ENCODE results near the gene COG8. TPM values are rescaled to one million over a fixed set of nuclear protein-coding genes. Genes with fewer than 3 reads are reported as not detected.

The COG8 gene
- total and polyA plus RNA-seq, 2 of the 8 experiments (the other 6 are each of a cell fraction or from before 2014, with no cell fraction given) = 49.1 to 55.6 TPM

DNA sequence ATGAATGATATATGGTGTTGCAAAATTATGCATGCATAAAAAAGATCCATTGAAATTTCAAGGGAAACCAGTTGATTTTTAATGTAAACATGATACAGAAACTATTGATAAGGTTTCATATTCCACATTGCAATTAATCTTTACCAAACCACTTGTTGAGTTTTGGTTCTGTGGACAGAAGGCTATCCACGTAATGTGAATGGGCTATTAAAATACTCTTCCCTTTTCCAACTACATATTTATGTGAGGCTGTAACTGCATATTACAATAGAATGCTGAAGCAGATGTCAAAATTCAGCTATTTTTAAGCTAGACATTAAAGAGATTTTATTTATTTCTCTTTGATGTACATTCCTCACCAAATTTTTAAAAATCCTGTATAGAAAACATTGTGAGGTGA, 62.0 kb downstream of the COG8 start:
- no peak for FAIRE-seq
- Histone ChIP-seq H3K4me2 (ENCODE audit: insufficient read depth in 1 of 2, low read depth in 2 of 2, low read length in 2 of 2) (no peak overlapping the region), H3K9me3 (ENCODE audit: insufficient read depth in 2 of 2, low read depth in 1 of 2, low read length in 1 of 2) (no peaks in the 10 kb centered on the region), H3K27me3 (replicated peaks in 1 of 4; ENCODE audit: control insufficient read depth in 3 of 4, extremely low read depth in 1 of 4, insufficient read depth in 3 of 4, low read length in 3 of 4) (no peaks in the 10 kb centered on the region), H3K79me2 (ENCODE audit: control insufficient read depth in 1 of 2, insufficient read depth in 2 of 2, low read length in 2 of 2) (no peaks in the 10 kb centered on the region), H2BK5ac (ENCODE audit: low read depth, low read length) (no peak overlapping the region), H3K27ac (ENCODE audit: low read depth, low read length) (no peak overlapping the region), H3K36me3 (ENCODE audit: control insufficient read depth in 2 of 4, insufficient read depth in 4 of 4, low read length in 3 of 4) (peaks cover 0 to 3% (median 0%) of the 10 kb centered on the region in 4 experiments; a peak in 1 of 8 replicates), H4K91ac (replicated peaks; ENCODE audit: insufficient read length, low read length) (no peak overlapping the region), H3K79me1 (ENCODE audit: low read depth, low read length) (no peaks in the 10 kb centered on the region), H2BK12ac (ENCODE audit: low read depth, low read length) (no peak overlapping the region), H3K4me3 (ENCODE audit: extremely low read depth in 1 of 4, insufficient read depth in 2 of 4, low read depth in 3 of 4, low read length in 4 of 4) (no peak overlapping the region), H2AFZ (ENCODE audit: low read length) (no peak overlapping the region), H3K18ac (ENCODE audit: extremely low read depth, low read length) (no peak overlapping the region), H4K8ac (ENCODE audit: extremely low read depth, insufficient read depth, low read length) (no peak overlapping the region), H3K56ac (replicated peaks; ENCODE audit: insufficient read length, low read depth, low read length) (no peak overlapping the region), H3K4me1 (replicated peaks in 1 of 4; ENCODE audit: control insufficient read depth in 3 of 4, insufficient read depth in 4 of 4, low read length in 3 of 4) (no peaks in the 10 kb centered on the region), H2BK120ac (replicated peaks; ENCODE audit: low read depth, low read length) (no peak overlapping the region), H3K14ac (ENCODE audit: insufficient read length) (no peak overlapping the region), H2BK15ac (ENCODE audit: low read length) (no peak overlapping the region), H3K23ac (ENCODE audit: insufficient read length) (no peak overlapping the region), H3K4ac (replicated peaks; ENCODE audit: insufficient read length, low read depth, low read length) (no peak overlapping the region), H2AK5ac (ENCODE audit: low read depth, low read length) (no peak overlapping the region), H4K20me1 (replicated peaks in 1 of 2; ENCODE audit: control insufficient read depth in 1 of 2, insufficient read depth in 2 of 2, low read length in 2 of 2) (no peaks in the 10 kb centered on the region), H2BK20ac (ENCODE audit: low read length) (no peak overlapping the region), H3K9ac (replicated peaks in 1 of 4; ENCODE audit: extremely low read depth in 1 of 4, low read depth in 3 of 4, low read length in 3 of 4) (no peak overlapping the region), H3K23me2 (ENCODE audit: low read depth, low read length) (no peaks in the 10 kb centered on the region; the same call in 1 of the 2 replicates), H4K5ac (ENCODE audit: insufficient read length, low read depth, low read length) (no peak overlapping the region)
- ChIA-PET POLR2A (ENCODE audit: partially characterized antibody) (interaction anchor here (0.6 kb wide), 1 partner anchor 1000 kb away, joined by 4 read pairs; no protein-coding TSS in a partner anchor), CTCF (ENCODE audit: partially characterized antibody) (interaction anchor here (0.6 to 1.5 kb wide), 2 partner anchors 11 to 12 kb away, joined by 4 to 5 read pairs; no protein-coding TSS in a partner anchor)
- WGBS, 2 experiments (ENCODE audit: extremely low coverage in 1 of 2, insufficient coverage in 1 of 2, insufficient read length in 1 of 2, insufficient replicate concordance in 2 of 2, low coverage in 1 of 2, low lambda C conversion rate in 2 of 2, missing lambda C conversion rate in 1 of 2) = 86% methylated on average over 1 of the region's 1 CpG; no CpG with 5 or more reads in 1 of the 2 experiments
- TF ChIP-seq HDAC6 (IDR thresholded peaks at IDR 0.05; ENCODE audit: low read depth, low read length) = no peak
- no peak for TF ChIP-seq TBP (IDR thresholded peaks at IDR 0.05; ENCODE audit: low read depth, low read length)
- DNase-seq (ENCODE audit: low read depth in 1 of 2, low spot score in 2 of 2) = no peak

Other genes with a start within 250 kb of the COG8 start
- 64.4 and 69.6 TPM in 2 replicates for gene HAS3, start 233.9 kb downstream of the COG8 start, total RNA-seq (2021; fragmentation: NEBNext Ultra II Directional; extraction: Animal tissue kit (Norgen Biotek cat#: 25700))
- gene HAS3, start 233.9 kb downstream of the COG8 start, polyA plus RNA-seq (2011; rRNA removed) = 32.1 and 36.3 TPM in 2 replicates
- gene CHTF8, start 207.0 kb downstream of the COG8 start, total RNA-seq (2021; fragmentation: NEBNext Ultra II Directional; extraction: Animal tissue kit (Norgen Biotek cat#: 25700)) = 138 and 146 TPM in 2 replicates
- 114 and 163 TPM in 2 replicates for gene CHTF8, start 207.0 kb downstream of the COG8 start, polyA plus RNA-seq (2011; rRNA removed)
- 101 TPM in 2 replicates for gene UTP4, start 206.9 kb downstream of the COG8 start, total RNA-seq (2021; fragmentation: NEBNext Ultra II Directional; extraction: Animal tissue kit (Norgen Biotek cat#: 25700))
- gene UTP4, start 206.9 kb downstream of the COG8 start, polyA plus RNA-seq (2011; rRNA removed) = 71.8 and 118 TPM in 2 replicates
- 16.1 and 19.6 TPM in 2 replicates for gene SNTB2, start 152.4 kb downstream of the COG8 start, total RNA-seq (2021; fragmentation: NEBNext Ultra II Directional; extraction: Animal tissue kit (Norgen Biotek cat#: 25700))
- gene SNTB2, start 152.4 kb downstream of the COG8 start, polyA plus RNA-seq (2011; rRNA removed) = 6.0 and 8.9 TPM in 2 replicates
- gene VPS4A, start 28.2 kb downstream of the COG8 start, total RNA-seq (2021; fragmentation: NEBNext Ultra II Directional; extraction: Animal tissue kit (Norgen Biotek cat#: 25700)) = 24.1 and 26.6 TPM in 2 replicates
- 14.1 and 19.0 TPM in 2 replicates for gene VPS4A, start 28.2 kb downstream of the COG8 start, polyA plus RNA-seq (2011; rRNA removed)
- gene PDF, start 9.0 kb downstream of the COG8 start, total RNA-seq (2021; fragmentation: NEBNext Ultra II Directional; extraction: Animal tissue kit (Norgen Biotek cat#: 25700)) = 23.6 and 23.9 TPM in 2 replicates
- 17.7 and 19.3 TPM in 2 replicates for gene PDF, start 9.0 kb downstream of the COG8 start, polyA plus RNA-seq (2011; rRNA removed)
- 52.1 and 52.2 TPM in 2 replicates for gene NIP7, start 208 bp upstream of the COG8 start, total RNA-seq (2021; fragmentation: NEBNext Ultra II Directional; extraction: Animal tissue kit (Norgen Biotek cat#: 25700))
- 10.5 and 14.5 TPM in 2 replicates for gene NIP7, start 208 bp upstream of the COG8 start, polyA plus RNA-seq (2011; rRNA removed)
- gene TMED6, start 12.2 kb upstream of the COG8 start, total RNA-seq (2021; fragmentation: NEBNext Ultra II Directional; extraction: Animal tissue kit (Norgen Biotek cat#: 25700)) = 0.94 TPM in 1 of 2 replicates, not detected in the other
- gene TMED6, start 12.2 kb upstream of the COG8 start, polyA plus RNA-seq (2011; rRNA removed) = not detected in 2 replicates
- 31.8 and 37.0 TPM in 2 replicates for gene TERF2, start 46.4 kb upstream of the COG8 start, total RNA-seq (2021; fragmentation: NEBNext Ultra II Directional; extraction: Animal tissue kit (Norgen Biotek cat#: 25700))
- gene TERF2, start 46.4 kb upstream of the COG8 start, polyA plus RNA-seq (2011; rRNA removed) = 14.1 and 16.1 TPM in 2 replicates
- gene CYB5B, start 85.1 kb upstream of the COG8 start, total RNA-seq (2021; fragmentation: NEBNext Ultra II Directional; extraction: Animal tissue kit (Norgen Biotek cat#: 25700)) = 118 and 127 TPM in 2 replicates
- gene CYB5B, start 85.1 kb upstream of the COG8 start, polyA plus RNA-seq (2011; rRNA removed) = 70.8 and 108 TPM in 2 replicates
- gene NFAT5, start 226.4 kb upstream of the COG8 start, total RNA-seq (2021; fragmentation: NEBNext Ultra II Directional; extraction: Animal tissue kit (Norgen Biotek cat#: 25700)) = 25.4 and 29.0 TPM in 2 replicates
- gene NFAT5, start 226.4 kb upstream of the COG8 start, polyA plus RNA-seq (2011; rRNA removed) = 6.0 and 8.9 TPM in 2 replicates